Activated naive CD8-positive, alpha-beta T cell (primary cell): ENCODE results near the gene RANBP17.
"Not testable (repeated sequence)": the region's sequence is repeated elsewhere in the genome, so short reads cannot be mapped to it uniquely, and the experiment has no call there.

ENCODE experiments used
- H3K27ac Mint-ChIP-seq: one replicate; pipeline ENCODE4 v1.8.0; 2021; ENCODE audit warnings: mixed read lengths
- H3K27me3 Mint-ChIP-seq: one replicate; pipeline ENCODE4 v1.8.0; 2021; ENCODE audit warnings: mixed read lengths
- H3K36me3 Mint-ChIP-seq: one replicate; pipeline ENCODE4 v1.8.0; 2021; ENCODE audit warnings: mixed read lengths
- H3K4me1 Mint-ChIP-seq: one replicate; pipeline ENCODE4 v1.8.0; 2021; ENCODE audit warnings: low read depth, mixed read lengths
- H3K4me3 Mint-ChIP-seq: one replicate; pipeline ENCODE4 v1.8.0; 2021; ENCODE audit warnings: mild to moderate bottlenecking, mixed read lengths
- H3K9me3 Mint-ChIP-seq: one replicate; pipeline ENCODE4 v1.8.0; 2021; ENCODE audit warnings: low read depth, mixed read lengths

The RANBP17 gene

GRCh38 chr5:171268700-171269620 is 407.1 kb downstream of the RANBP17 start:
- Mint-ChIP-seq H3K36me3 (no peaks in the 10 kb centered on the region), H3K4me3 (no peak overlapping the region), H3K27ac (no peak overlapping the region), H3K27me3 (no peaks in the 10 kb centered on the region), H3K9me3 (peaks cover 6% of the 10 kb centered on the region), H3K4me1 (peaks cover 20% of the 10 kb centered on the region)

GRCh38 chr5:171269717-171270116 is 407.9 kb downstream of the RANBP17 start:
- H3K4me1 Mint-ChIP-seq = peaks cover 13% of the 10 kb centered on the region
- H3K36me3 Mint-ChIP-seq = no peaks in the 10 kb centered on the region
- no peak overlapping the region for H3K4me3 Mint-ChIP-seq
- no peaks in the 10 kb centered on the region for H3K27me3 Mint-ChIP-seq
- H3K9me3 Mint-ChIP-seq = peaks cover 6% of the 10 kb centered on the region
- H3K27ac Mint-ChIP-seq = no peak overlapping the region

GRCh38 chr5:171270136-171270535 is 408.3 kb downstream of the RANBP17 start:
- Mint-ChIP-seq H3K4me3 (no peak overlapping the region), H3K27me3 (no peaks in the 10 kb centered on the region), H3K4me1 (peaks cover 9% of the 10 kb centered on the region), H3K36me3 (no peaks in the 10 kb centered on the region), H3K27ac (no peak overlapping the region), H3K9me3 (peaks cover 6% of the 10 kb centered on the region)

DNA sequence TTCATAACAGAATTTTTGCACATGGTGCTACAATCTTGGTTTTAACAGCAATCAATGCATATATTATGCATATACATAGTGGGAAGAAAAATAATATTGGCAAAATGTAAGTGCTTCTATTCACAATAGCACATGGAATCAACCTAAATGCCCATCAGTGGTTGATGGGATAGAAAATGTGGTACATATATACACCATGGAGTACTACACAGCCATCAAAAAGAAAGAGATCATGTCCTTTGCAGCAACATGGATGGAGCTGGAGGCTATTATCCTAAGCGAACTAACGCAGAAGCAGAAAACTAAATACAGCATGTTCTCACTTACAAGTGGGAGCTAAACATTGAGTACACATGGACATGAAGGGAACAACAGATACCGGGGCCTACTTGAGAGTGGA is 410.0 kb downstream of the RANBP17 start:
- H3K4me3 Mint-ChIP-seq = no peak overlapping the region
- H3K27ac Mint-ChIP-seq = no peak overlapping the region
- H3K36me3 Mint-ChIP-seq = no peaks in the 10 kb centered on the region
- peaks cover 6% of the 10 kb centered on the region for H3K9me3 Mint-ChIP-seq
- no peaks in the 10 kb centered on the region for H3K27me3 Mint-ChIP-seq
- H3K4me1 Mint-ChIP-seq = no peaks in the 10 kb centered on the region

DNA sequence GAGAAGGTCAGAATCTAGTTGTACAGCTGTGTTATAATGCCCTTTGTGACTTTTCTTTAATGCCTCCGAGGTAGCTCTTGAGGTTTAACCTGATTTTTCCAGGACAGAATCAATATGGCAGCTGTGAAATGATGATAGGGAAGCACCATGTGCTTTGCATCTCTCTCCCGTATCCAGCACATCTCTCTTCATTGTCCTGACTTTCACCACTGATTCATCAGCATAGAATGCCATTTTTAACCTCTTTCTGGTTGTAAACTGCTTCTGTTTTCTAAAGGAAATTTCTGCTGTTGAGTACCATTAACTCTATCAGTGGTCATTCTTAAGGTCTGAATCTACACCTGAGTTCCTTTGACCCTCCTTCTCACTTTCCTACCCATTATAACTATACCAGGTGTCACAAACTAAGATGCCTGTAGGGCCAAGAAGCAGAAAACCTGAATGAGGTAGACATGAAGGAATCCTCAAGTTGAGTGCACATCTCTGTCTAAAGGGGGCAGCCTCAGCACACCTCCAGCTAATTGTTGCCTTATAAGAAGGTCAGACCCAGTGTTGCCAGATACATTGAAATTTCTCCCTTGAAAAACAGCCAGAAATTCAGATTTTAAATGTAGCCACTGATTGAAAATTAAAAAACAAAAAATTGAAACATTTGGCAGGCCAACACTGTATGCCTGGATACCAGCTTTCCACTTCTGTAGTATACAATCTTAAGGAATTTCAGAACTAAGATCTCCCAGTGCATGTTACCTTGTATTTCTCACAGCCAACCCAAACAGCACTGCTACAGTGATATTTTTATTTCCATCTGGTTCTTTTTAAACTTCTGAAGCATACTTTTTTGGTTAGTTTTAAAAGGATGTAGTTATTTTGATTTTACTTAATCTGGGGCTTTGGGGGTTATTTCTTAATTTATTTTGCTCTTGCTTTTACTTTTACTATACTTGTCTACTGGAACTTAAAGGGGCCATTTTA is 411.5 kb downstream of the RANBP17 start:
- Mint-ChIP-seq H3K4me3 (no peak overlapping the region), H3K4me1 (no peaks in the 10 kb centered on the region), H3K27me3 (no peaks in the 10 kb centered on the region), H3K27ac (no peak overlapping the region), H3K9me3 (peaks cover 6% of the 10 kb centered on the region), H3K36me3 (no peaks in the 10 kb centered on the region)

DNA sequence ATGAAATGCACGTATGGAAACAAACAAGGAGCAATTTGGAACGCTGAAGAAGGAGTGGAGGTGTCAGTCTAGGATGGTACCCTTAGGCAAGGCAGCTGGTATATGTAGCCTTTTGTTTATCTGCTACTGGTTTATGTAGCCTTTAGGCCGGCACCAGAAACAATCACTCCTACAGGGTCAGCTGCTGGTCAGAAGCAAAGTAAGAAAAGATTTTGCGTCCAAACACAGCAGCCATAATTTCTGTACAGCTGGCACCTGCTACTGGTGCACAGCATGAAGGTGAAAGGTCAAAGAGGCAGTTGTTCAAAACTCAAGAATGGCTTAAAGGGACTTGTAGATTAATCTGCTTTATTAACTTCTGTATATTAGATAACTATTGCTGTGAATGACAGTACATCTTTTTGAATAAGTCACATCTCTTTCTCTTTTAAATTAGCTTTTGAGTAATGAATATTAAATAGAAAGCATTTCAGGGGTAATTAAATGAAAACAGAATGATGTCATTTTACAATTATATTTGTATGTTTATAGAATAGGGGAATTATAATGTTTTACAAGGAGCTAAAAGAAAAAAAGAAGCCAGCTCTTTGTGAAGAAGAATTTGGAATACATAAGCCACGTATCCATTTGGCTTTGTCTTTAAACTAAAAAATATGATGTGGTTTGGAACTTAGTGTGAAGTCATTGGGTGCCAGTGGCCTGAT is 414.2 kb downstream of the RANBP17 start:
- Mint-ChIP-seq H3K4me1 (no peaks in the 10 kb centered on the region), H3K4me3 (no peak overlapping the region), H3K9me3 (peaks cover 6% of the 10 kb centered on the region), H3K27ac (no peak overlapping the region), H3K27me3 (no peaks in the 10 kb centered on the region), H3K36me3 (no peaks in the 10 kb centered on the region)

DNA sequence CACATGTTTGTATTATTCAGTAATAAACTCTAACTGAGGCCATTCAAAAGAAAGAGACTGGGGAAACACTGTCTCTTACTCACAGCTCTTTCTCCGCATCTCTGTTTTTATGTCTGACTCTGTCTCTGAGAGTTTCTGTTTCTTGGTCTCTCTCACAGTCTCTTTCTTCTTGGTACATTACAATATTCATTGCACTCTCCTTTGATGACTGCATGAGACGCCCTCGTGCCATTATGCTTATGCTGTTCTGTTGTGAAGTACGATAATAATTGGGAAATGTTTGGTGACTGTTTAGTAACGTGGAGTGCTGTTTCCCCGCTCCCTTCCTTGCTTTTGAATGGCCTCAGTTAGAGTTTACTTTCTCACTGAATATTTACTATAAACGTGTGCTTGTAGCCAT is 421.9 kb downstream of the RANBP17 start:
- Mint-ChIP-seq H3K27me3 (peaks cover 5% of the 10 kb centered on the region), H3K36me3 (no peaks in the 10 kb centered on the region), H3K4me3 (no peak overlapping the region), H3K4me1 (no peaks in the 10 kb centered on the region), H3K9me3 (no peaks in the 10 kb centered on the region), H3K27ac (no peak overlapping the region)

- H3K9me3 Mint-ChIP-seq = no peaks in the 10 kb centered on the region
- H3K36me3 Mint-ChIP-seq = no peaks in the 10 kb centered on the region
- no peaks in the 10 kb centered on the region for H3K4me1 Mint-ChIP-seq
- H3K27ac Mint-ChIP-seq = no peak overlapping the region
- H3K4me3 Mint-ChIP-seq = no peak overlapping the region
- peaks cover 5% of the 10 kb centered on the region for H3K27me3 Mint-ChIP-seq
These were observed 423.6 kb downstream of the RANBP17 start for GRCh38 chr5:171285465-171285864.

GRCh38 chr5:171288066-171288465 is 426.2 kb downstream of the RANBP17 start:
- Mint-ChIP-seq H3K27me3 (peaks cover 1% of the 10 kb centered on the region), H3K36me3 (no peaks in the 10 kb centered on the region), H3K4me1 (no peaks in the 10 kb centered on the region), H3K4me3 (no peak overlapping the region), H3K9me3 (no peaks in the 10 kb centered on the region), H3K27ac (no peak overlapping the region)

GRCh38 chr5:171291371-171291770 is 429.6 kb downstream of the RANBP17 start:
- H3K9me3 Mint-ChIP-seq = no peaks in the 10 kb centered on the region
- H3K36me3 Mint-ChIP-seq = no peaks in the 10 kb centered on the region
- peaks cover 3% of the 10 kb centered on the region for H3K27me3 Mint-ChIP-seq
- no peaks in the 10 kb centered on the region for H3K4me1 Mint-ChIP-seq
- H3K4me3 Mint-ChIP-seq = no peak overlapping the region
- H3K27ac Mint-ChIP-seq = no peak overlapping the region

GRCh38 chr5:171295299-171295698 is 433.5 kb downstream of the RANBP17 start:
- no peak overlapping the region for H3K4me3 Mint-ChIP-seq
- peaks cover 3% of the 10 kb centered on the region for H3K27me3 Mint-ChIP-seq
- no peak overlapping the region for H3K27ac Mint-ChIP-seq
- no peaks in the 10 kb centered on the region for H3K36me3 Mint-ChIP-seq
- no peaks in the 10 kb centered on the region for H3K9me3 Mint-ChIP-seq
- no peaks in the 10 kb centered on the region for H3K4me1 Mint-ChIP-seq

DNA sequence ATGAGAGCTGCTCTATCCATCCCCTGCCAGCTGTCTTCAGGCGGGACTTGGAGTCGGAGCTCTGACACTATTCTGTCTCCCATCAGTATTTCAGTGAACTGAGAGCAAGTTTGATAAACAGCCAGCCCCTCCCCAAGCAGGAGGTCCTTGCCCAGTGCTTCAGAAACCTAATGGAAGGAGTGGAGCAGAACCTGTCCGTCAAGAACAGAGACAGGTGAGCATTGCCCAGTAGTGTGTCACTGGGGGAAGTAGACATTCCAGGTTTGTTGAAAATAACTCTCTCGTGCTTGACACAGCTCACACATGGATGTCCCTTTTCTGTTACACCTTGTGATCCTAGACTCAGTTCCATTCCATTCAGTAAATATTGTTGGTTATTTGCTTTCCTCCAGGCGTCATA is 434.0 kb downstream of the RANBP17 start:
- Mint-ChIP-seq H3K4me3 (no peak overlapping the region), H3K4me1 (no peaks in the 10 kb centered on the region), H3K9me3 (no peaks in the 10 kb centered on the region), H3K36me3 (no peaks in the 10 kb centered on the region), H3K27ac (no peak overlapping the region), H3K27me3 (peaks cover 3% of the 10 kb centered on the region)

- not testable (repeated sequence) for H3K9me3 Mint-ChIP-seq, H3K27ac Mint-ChIP-seq, H3K4me1 Mint-ChIP-seq, H3K36me3 Mint-ChIP-seq, H3K4me3 Mint-ChIP-seq
- peaks cover 10% of the 10 kb centered on the region for H3K27me3 Mint-ChIP-seq
These were observed 436.1 kb downstream of the RANBP17 start for GRCh38 chr5:171297941-171298340.

DNA sequence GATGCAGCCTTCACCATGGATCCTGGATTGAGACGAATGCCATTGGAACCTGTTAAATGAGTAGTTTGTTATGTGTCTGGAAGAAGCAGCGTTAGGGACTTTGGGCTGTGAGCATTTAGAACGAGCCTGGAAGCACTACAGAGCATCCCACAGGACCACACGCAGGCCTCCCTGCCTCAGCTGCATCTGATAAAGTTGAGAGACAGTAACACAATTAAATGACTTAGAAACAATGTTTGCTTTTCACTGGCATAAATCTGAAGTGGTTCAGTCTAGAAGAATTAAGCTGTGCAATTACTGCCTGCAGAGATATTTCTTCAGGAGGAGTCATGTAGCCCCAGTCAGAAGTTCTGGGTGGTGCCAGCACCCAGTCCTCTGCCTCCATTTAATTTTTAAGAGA is 437.4 kb downstream of the RANBP17 start:
- Mint-ChIP-seq H3K36me3 (no peaks in the 10 kb centered on the region), H3K9me3 (no peaks in the 10 kb centered on the region), H3K27ac (no peak overlapping the region), H3K27me3 (peaks cover 11% of the 10 kb centered on the region), H3K4me1 (no peaks in the 10 kb centered on the region), H3K4me3 (no peak overlapping the region)

DNA sequence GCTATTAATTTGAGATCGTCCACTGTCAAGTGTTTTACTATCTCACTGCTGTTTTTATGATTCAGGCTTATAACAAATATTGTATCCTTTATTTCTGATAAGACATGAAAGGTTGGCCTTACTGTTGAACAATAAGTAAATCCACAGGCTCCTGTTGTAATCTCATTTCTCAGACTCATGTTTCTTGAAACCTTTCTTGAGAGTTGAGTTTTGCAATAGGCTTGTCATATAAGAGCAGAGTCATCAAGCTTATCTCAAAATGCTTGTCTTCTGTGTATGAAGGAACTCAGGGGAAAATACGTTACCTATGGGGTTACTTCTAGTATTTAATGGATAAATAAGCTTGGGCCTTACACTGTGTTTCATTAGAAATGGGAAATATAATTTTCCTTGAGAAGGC is 438.0 kb downstream of the RANBP17 start:
- H3K27me3 Mint-ChIP-seq = peaks cover 11% of the 10 kb centered on the region
- no peaks in the 10 kb centered on the region for H3K9me3 Mint-ChIP-seq
- H3K4me1 Mint-ChIP-seq = no peaks in the 10 kb centered on the region
- no peak overlapping the region for H3K4me3 Mint-ChIP-seq
- no peak overlapping the region for H3K27ac Mint-ChIP-seq
- H3K36me3 Mint-ChIP-seq = no peaks in the 10 kb centered on the region
